ENCODE results near the gene FBN1. TPM values are rescaled to one million over a fixed set of nuclear protein-coding genes. Genes with fewer than 3 reads are reported as not detected.

FBN1 gene
- total RNA-seq, 6 donors from 2014 or later: 20.3 to 159 (median 44.3) TPM

- TF ChIP-seq POLR2A (IDR thresholded peaks at IDR 0.05) (no peak), POLR2AphosphoS5 (IDR thresholded peaks at IDR 0.05) (no peak), CTCF (IDR thresholded peaks at IDR 0.05) (no peak), EP300 (IDR thresholded peaks at IDR 0.05) (peak in 1 of 4 donors; percentile 14)
- Histone ChIP-seq H3K4me3 (no peak overlapping the region), H3K36me3 (peaks cover 0 to 17% (median 0%) of the 10 kb centered on the region in 4 donors), H3K9me3 (no peaks in the 10 kb centered on the region), H3K27ac (peak overlapping the region in 1 of 4 donors; percentile 8), H3K4me1 (no peaks in the 10 kb centered on the region), H3K27me3 (no peaks in the 10 kb centered on the region)
- DNase-seq: no peak
- ATAC-seq (ENCODE audit: low FRiP score in 2 of 2): peak in 1 of 2 donors; percentile 45
- WGBS, 2 donors: 67 to 72% methylated on average over 4 of the region's 4 CpGs
Observed at GRCh38 chr15:48493763-48494225, 151.7 kb downstream of the FBN1 start.

- Histone ChIP-seq H3K27me3 (no peaks in the 10 kb centered on the region), H3K27ac (peak overlapping the region in 1 of 4 donors; percentile 48), H3K36me3 (peaks cover 0 to 17% (median 0%) of the 10 kb centered on the region in 4 donors), H3K4me3 (no peak overlapping the region), H3K4me1 (no peaks in the 10 kb centered on the region), H3K9me3 (no peaks in the 10 kb centered on the region)
- 95 to 100% methylated on average over 1 of the region's 1 CpG for WGBS, 2 donors
- ATAC-seq (ENCODE audit: low FRiP score in 2 of 2): peak; percentile 67 to 90
- TF ChIP-seq POLR2AphosphoS5 (IDR thresholded peaks at IDR 0.05): peak in 1 of 2 donors; percentile 5
- no peak for TF ChIP-seq CTCF (IDR thresholded peaks at IDR 0.05)
- no peak for DNase-seq
Observed at GRCh38 chr15:48493084-48493762, 152.3 kb downstream of the FBN1 start.

DNA sequence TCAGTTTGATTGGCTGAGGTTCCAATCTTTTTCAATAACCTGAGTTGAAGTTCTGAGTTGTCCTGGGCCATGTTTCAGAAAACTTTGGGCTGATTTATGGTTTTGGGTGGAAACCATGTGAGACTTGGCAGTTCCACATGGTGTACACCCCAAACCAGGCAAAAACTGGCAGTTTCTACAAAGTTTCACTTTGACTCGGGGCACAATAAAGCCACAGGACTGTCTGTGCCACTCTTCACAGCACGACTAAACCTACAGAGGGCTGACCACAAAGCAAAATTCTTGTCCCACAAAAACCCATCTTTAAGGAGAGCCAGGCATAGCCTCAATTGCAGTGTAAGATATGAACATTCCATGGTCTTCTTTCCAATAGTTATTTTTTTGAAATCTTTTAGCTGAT lies 159.3 kb downstream of the FBN1 start:
- no peak overlapping the region for H3K27ac ChIP-seq
- no peak overlapping the region for H3K4me3 ChIP-seq
- peaks cover 0 to 19% (median 4%) of the 10 kb centered on the region in 4 donors for H3K36me3 ChIP-seq
- WGBS, 2 donors: 83% methylated on average over 2 of the region's 2 CpGs; no CpG with 5 or more reads in 1 of the 2 donors
- no peak for ATAC-seq (ENCODE audit: low FRiP score in 2 of 2)
- DNase-seq: no peak
- no peaks in the 10 kb centered on the region for H3K4me1 ChIP-seq
- no peaks in the 10 kb centered on the region for H3K27me3 ChIP-seq
- no peaks in the 10 kb centered on the region for H3K9me3 ChIP-seq
- TF ChIP-seq EP300 (IDR thresholded peaks at IDR 0.05) (no peak), POLR2AphosphoS5 (IDR thresholded peaks at IDR 0.05) (no peak), POLR2A (IDR thresholded peaks at IDR 0.05) (no peak), CTCF (IDR thresholded peaks at IDR 0.05) (no peak)

- WGBS, 2 donors: 80 to 83% methylated on average over 2 of the region's 2 CpGs
- no peaks in the 10 kb centered on the region for H3K4me1 ChIP-seq
- ATAC-seq (ENCODE audit: low FRiP score in 2 of 2): no peak
- no peak for DNase-seq
- TF ChIP-seq CTCF (IDR thresholded peaks at IDR 0.05) (no peak), POLR2A (IDR thresholded peaks at IDR 0.05) (no peak), POLR2AphosphoS5 (IDR thresholded peaks at IDR 0.05) (no peak), EP300 (IDR thresholded peaks at IDR 0.05) (no peak)
- no peak overlapping the region for H3K27ac ChIP-seq
- no peak overlapping the region for H3K4me3 ChIP-seq
- peaks cover 0 to 16% (median 1%) of the 10 kb centered on the region in 4 donors for H3K36me3 ChIP-seq
- H3K9me3 ChIP-seq: no peaks in the 10 kb centered on the region
- no peaks in the 10 kb centered on the region for H3K27me3 ChIP-seq
Observed at GRCh38 chr15:48481802-48482201, 163.7 kb downstream of the FBN1 start.

DNA sequence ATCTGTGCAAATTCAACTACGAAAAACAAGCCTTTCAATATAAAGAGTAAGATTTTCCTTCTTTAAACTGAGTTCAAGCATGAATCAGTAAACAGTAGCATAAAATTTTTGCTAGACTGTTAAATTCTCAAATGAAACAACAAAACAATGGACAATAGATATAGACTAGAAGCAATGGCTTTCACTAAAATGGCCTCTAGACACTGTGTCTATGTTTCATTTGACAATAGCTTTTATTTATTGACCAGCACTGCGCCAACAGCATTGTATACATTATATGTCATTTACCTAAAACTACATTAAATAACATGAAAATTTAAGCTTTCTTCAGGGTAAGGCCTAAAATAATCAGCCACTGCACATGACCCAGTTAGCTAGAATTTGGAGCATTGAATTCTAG lies 165.8 kb downstream of the FBN1 start:
- no peak for ATAC-seq (ENCODE audit: low FRiP score in 2 of 2)
- no peaks in the 10 kb centered on the region for H3K4me1 ChIP-seq
- no peaks in the 10 kb centered on the region for H3K9me3 ChIP-seq
- H3K4me3 ChIP-seq: no peak overlapping the region
- H3K36me3 ChIP-seq: peaks cover 0 to 8% (median 0%) of the 10 kb centered on the region in 4 donors
- no peaks in the 10 kb centered on the region for H3K27me3 ChIP-seq
- H3K27ac ChIP-seq: no peak overlapping the region
- 89 to 94% methylated on average over 2 of the region's 2 CpGs for WGBS, 2 donors
- no peak for DNase-seq
- no peak for TF ChIP-seq POLR2A (IDR thresholded peaks at IDR 0.05)

Data from upper lobe of left lung (tissue), 6 donors.